ENCODE data around the gene PTPRG. TPM values are rescaled to one million over a fixed set of nuclear protein-coding genes. Genes with fewer than 3 reads are reported as not detected.

PTPRG gene
- total and polyA plus RNA-seq, 2 experiments from 2014 or later: 24.4 to 131 TPM

DNA sequence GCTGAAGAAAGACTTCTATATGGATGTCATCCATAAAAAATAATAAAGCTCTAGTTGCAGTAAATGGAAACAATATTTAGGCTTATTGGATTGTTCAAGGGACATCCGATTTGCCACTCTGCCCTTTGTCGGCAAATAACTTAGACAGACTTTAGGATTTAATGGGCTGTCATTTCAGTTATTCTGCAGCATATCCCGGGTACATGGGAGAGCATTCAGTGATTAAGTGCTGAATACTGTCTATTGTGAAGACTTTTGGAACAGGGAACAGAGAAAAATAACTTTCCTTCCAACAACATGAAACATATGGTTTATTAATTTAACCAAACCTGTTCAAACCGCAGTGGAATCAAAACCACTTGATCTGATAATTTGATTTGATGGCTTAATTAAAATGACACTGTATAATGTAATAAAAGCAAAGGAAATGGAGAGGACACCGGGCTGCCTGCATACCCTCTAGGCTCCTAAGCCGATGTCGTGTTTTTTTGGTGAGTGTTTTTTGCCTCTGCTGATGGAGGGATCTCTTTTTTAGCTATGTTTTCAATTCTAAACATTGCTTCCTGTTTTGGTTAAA lies 612.7 kb downstream of the PTPRG start (continued):
- TF ChIP-seq, protein P1, sequence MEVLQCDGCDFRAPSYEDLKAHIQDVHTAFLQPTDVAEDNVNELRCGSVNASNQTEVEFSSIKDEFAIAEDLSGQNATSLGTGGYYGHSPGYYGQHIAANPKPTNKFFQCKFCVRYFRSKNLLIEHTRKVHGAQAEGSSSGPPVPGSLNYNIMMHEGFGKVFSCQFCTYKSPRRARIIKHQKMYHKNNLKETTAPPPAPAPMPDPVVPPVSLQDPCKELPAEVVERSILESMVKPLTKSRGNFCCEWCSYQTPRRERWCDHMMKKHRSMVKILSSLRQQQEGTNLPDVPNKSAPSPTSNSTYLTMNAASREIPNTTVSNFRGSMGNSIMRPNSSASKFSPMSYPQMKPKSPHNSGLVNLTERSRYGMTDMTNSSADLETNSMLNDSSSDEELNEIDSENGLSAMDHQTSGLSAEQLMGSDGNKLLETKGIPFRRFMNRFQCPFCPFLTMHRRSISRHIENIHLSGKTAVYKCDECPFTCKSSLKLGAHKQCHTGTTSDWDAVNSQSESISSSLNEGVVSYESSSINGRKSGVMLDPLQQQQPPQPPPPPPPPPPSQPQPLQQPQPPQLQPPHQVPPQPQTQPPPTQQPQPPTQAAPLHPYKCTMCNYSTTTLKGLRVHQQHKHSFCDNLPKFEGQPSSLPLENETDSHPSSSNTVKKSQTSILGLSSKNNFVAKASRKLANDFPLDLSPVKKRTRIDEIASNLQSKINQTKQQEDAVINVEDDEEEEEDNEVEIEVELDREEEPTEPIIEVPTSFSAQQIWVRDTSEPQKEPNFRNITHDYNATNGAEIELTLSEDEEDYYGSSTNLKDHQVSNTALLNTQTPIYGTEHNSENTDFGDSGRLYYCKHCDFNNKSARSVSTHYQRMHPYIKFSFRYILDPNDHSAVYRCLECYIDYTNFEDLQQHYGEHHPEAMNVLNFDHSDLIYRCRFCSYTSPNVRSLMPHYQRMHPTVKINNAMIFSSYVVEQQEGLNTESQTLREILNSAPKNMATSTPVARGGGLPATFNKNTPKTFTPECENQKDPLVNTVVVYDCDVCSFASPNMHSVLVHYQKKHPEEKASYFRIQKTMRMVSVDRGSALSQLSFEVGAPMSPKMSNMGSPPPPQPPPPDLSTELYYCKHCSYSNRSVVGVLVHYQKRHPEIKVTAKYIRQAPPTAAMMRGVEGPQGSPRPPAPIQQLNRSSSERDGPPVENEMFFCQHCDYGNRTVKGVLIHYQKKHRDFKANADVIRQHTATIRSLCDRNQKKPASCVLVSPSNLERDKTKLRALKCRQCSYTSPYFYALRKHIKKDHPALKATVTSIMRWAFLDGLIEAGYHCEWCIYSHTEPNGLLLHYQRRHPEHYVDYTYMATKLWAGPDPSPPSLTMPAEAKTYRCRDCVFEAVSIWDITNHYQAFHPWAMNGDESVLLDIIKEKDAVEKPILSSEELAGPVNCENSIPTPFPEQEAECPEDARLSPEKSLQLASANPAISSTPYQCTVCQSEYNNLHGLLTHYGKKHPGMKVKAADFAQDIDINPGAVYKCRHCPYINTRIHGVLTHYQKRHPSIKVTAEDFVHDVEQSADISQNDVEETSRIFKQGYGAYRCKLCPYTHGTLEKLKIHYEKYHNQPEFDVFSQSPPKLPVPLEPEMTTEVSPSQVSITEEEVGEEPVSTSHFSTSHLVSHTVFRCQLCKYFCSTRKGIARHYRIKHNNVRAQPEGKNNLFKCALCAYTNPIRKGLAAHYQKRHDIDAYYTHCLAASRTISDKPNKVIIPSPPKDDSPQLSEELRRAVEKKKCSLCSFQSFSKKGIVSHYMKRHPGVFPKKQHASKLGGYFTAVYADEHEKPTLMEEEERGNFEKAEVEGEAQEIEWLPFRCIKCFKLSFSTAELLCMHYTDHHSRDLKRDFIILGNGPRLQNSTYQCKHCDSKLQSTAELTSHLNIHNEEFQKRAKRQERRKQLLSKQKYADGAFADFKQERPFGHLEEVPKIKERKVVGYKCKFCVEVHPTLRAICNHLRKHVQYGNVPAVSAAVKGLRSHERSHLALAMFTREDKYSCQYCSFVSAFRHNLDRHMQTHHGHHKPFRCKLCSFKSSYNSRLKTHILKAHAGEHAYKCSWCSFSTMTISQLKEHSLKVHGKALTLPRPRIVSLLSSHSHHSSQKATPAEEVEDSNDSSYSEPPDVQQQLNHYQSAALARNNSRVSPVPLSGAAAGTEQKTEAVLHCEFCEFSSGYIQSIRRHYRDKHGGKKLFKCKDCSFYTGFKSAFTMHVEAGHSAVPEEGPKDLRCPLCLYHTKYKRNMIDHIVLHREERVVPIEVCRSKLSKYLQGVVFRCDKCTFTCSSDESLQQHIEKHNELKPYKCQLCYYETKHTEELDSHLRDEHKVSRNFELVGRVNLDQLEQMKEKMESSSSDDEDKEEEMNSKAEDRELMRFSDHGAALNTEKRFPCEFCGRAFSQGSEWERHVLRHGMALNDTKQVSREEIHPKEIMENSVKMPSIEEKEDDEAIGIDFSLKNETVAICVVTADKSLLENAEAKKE (CRISPR knock-in tag; IDR thresholded peaks at IDR 0.05): no peak
- no peak for TF ChIP-seq EZH2phosphoT487 (IDR thresholded peaks at IDR 0.05; ENCODE audit: unreplicated experiment)
- TF ChIP-seq JUNB (IDR thresholded peaks at IDR 0.05; ENCODE audit: unreplicated experiment): no peak
- TF ChIP-seq, protein P2, sequence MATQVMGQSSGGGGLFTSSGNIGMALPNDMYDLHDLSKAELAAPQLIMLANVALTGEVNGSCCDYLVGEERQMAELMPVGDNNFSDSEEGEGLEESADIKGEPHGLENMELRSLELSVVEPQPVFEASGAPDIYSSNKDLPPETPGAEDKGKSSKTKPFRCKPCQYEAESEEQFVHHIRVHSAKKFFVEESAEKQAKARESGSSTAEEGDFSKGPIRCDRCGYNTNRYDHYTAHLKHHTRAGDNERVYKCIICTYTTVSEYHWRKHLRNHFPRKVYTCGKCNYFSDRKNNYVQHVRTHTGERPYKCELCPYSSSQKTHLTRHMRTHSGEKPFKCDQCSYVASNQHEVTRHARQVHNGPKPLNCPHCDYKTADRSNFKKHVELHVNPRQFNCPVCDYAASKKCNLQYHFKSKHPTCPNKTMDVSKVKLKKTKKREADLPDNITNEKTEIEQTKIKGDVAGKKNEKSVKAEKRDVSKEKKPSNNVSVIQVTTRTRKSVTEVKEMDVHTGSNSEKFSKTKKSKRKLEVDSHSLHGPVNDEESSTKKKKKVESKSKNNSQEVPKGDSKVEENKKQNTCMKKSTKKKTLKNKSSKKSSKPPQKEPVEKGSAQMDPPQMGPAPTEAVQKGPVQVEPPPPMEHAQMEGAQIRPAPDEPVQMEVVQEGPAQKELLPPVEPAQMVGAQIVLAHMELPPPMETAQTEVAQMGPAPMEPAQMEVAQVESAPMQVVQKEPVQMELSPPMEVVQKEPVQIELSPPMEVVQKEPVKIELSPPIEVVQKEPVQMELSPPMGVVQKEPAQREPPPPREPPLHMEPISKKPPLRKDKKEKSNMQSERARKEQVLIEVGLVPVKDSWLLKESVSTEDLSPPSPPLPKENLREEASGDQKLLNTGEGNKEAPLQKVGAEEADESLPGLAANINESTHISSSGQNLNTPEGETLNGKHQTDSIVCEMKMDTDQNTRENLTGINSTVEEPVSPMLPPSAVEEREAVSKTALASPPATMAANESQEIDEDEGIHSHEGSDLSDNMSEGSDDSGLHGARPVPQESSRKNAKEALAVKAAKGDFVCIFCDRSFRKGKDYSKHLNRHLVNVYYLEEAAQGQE (IDR thresholded peaks at IDR 0.05; ENCODE audit: unreplicated experiment): no peak
- TF ChIP-seq, protein P3, sequence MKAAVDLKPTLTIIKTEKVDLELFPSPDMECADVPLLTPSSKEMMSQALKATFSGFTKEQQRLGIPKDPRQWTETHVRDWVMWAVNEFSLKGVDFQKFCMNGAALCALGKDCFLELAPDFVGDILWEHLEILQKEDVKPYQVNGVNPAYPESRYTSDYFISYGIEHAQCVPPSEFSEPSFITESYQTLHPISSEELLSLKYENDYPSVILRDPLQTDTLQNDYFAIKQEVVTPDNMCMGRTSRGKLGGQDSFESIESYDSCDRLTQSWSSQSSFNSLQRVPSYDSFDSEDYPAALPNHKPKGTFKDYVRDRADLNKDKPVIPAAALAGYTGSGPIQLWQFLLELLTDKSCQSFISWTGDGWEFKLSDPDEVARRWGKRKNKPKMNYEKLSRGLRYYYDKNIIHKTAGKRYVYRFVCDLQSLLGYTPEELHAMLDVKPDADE (IDR thresholded peaks at IDR 0.05): no peak

Measured in GM23338 (cell line).